Measurements from ENCODE around the gene COL24A1.
"Not testable (repeated sequence)": the region's sequence is repeated elsewhere in the genome, so short reads cannot be mapped to it uniquely, and the experiment has no call there.

Gene COL24A1

DNA sequence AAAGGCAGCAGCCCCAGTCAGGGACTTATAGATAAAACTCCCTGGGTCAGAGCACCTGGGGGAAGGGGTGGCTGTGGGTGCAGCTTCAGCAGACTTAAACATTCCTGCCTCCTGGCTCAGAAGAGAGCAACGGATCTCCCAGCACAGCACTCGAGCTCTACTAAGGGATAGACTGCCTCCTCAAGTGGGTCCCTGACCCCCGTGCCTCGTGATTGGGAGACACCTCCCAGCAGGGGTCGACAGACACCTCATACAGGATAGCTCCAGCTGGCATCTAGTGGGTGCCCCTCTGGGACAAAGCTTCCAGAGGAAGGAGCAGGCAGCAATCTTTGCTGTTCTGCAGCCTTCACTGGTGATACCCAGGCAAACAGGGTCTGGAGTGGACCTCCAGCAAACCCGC, 84.1 kb downstream of the COL24A1 start:
- not testable (repeated sequence) for H2AK5ac ChIP-seq (ENCODE audit: low read depth, low read length); H2BK5ac ChIP-seq (ENCODE audit: low read length); H2BK120ac ChIP-seq (ENCODE audit: low read depth, low read length); H4K91ac ChIP-seq (ENCODE audit: low read depth, low read length, poor library complexity); H3K27ac ChIP-seq (replicated peaks; ENCODE audit: low read length); H3K27me3 ChIP-seq (ENCODE audit: control insufficient read depth in 3 of 3, insufficient read depth in 3 of 3, low read depth in 1 of 3, low read length in 3 of 3); H3K79me1 ChIP-seq (ENCODE audit: low read depth, low read length); H3K4ac ChIP-seq (ENCODE audit: low read length); H3K23ac ChIP-seq (ENCODE audit: low read depth, low read length, poor library complexity); H3K36me3 ChIP-seq (replicated peaks in 1 of 2; ENCODE audit: control insufficient read depth in 2 of 2, insufficient read depth in 2 of 2, low read length in 2 of 2); DNase-seq (ENCODE audit: low spot score); H2AFZ ChIP-seq (ENCODE audit: low read length); H3K18ac ChIP-seq (ENCODE audit: low read length); H4K8ac ChIP-seq (ENCODE audit: low read depth, low read length); H3K9ac ChIP-seq (ENCODE audit: low read depth, low read length, poor library complexity); H3K4me1 ChIP-seq (ENCODE audit: control insufficient read depth in 2 of 2, insufficient read depth in 1 of 2, low read depth in 1 of 2, low read length in 2 of 2); H2BK15ac ChIP-seq (ENCODE audit: low read length); H3K4me2 ChIP-seq (ENCODE audit: insufficient read depth, low read length, poor library complexity, severe bottlenecking); H3K4me3 ChIP-seq (ENCODE audit: low read length in 2 of 2); H3K14ac ChIP-seq (ENCODE audit: low read length); H3K9me3 ChIP-seq (replicated peaks in 1 of 2; ENCODE audit: control insufficient read depth in 2 of 2, insufficient read depth in 1 of 2, low read depth in 1 of 2, low read length in 2 of 2); H2BK12ac ChIP-seq (ENCODE audit: low read length)
- no CpG with 5 or more reads among the region's 6 CpGs for WGBS, 2 donors (ENCODE audit: extremely low coverage in 2 of 2, insufficient read length in 2 of 2, insufficient replicate concordance in 1 of 2)

DNA sequence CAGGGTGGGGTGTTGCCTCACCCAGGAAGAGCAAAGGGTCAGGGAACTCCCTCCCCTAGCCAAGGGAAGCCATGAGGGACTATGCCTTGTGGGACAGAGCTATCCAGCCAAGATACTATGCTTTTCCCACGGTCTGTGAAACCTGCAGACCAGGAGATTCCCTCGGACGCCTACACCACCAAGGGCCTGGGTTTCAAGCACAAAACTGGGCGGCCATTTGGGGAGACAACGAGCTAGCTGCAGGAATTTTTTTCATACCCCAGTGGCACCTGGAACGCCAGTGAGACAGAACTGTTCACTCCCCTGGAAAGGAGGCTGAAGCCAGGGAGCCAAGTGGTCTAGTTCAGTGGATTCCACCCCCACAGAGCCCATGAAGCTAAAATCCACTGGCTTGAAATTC, 84.7 kb downstream of the COL24A1 start:
- H3K18ac ChIP-seq (ENCODE audit: low read length); H2BK5ac ChIP-seq (ENCODE audit: low read length); H3K9me3 ChIP-seq (replicated peaks in 1 of 2; ENCODE audit: control insufficient read depth in 2 of 2, insufficient read depth in 1 of 2, low read depth in 1 of 2, low read length in 2 of 2); H2AK5ac ChIP-seq (ENCODE audit: low read depth, low read length); H3K27me3 ChIP-seq (ENCODE audit: control insufficient read depth in 3 of 3, insufficient read depth in 3 of 3, low read depth in 1 of 3, low read length in 3 of 3); H3K4me3 ChIP-seq (ENCODE audit: low read length in 2 of 2); H2BK15ac ChIP-seq (ENCODE audit: low read length); H3K79me1 ChIP-seq (ENCODE audit: low read depth, low read length); H3K36me3 ChIP-seq (replicated peaks in 1 of 2; ENCODE audit: control insufficient read depth in 2 of 2, insufficient read depth in 2 of 2, low read length in 2 of 2); H3K27ac ChIP-seq (replicated peaks; ENCODE audit: low read length); DNase-seq (ENCODE audit: low spot score); H4K8ac ChIP-seq (ENCODE audit: low read depth, low read length); H3K23ac ChIP-seq (ENCODE audit: low read depth, low read length, poor library complexity); H2AFZ ChIP-seq (ENCODE audit: low read length); H3K4ac ChIP-seq (ENCODE audit: low read length); H3K4me2 ChIP-seq (ENCODE audit: insufficient read depth, low read length, poor library complexity, severe bottlenecking); H3K9ac ChIP-seq (ENCODE audit: low read depth, low read length, poor library complexity); H3K14ac ChIP-seq (ENCODE audit: low read length); H3K4me1 ChIP-seq (ENCODE audit: control insufficient read depth in 2 of 2, insufficient read depth in 1 of 2, low read depth in 1 of 2, low read length in 2 of 2); H4K91ac ChIP-seq (ENCODE audit: low read depth, low read length, poor library complexity); H2BK120ac ChIP-seq (ENCODE audit: low read depth, low read length): not testable (repeated sequence)
- WGBS, 2 donors (ENCODE audit: extremely low coverage in 2 of 2, insufficient read length in 2 of 2, insufficient replicate concordance in 1 of 2): no CpG with 5 or more reads among the region's 6 CpGs
- H2BK12ac ChIP-seq (ENCODE audit: low read length): peak overlapping the region; percentile 41

DNA sequence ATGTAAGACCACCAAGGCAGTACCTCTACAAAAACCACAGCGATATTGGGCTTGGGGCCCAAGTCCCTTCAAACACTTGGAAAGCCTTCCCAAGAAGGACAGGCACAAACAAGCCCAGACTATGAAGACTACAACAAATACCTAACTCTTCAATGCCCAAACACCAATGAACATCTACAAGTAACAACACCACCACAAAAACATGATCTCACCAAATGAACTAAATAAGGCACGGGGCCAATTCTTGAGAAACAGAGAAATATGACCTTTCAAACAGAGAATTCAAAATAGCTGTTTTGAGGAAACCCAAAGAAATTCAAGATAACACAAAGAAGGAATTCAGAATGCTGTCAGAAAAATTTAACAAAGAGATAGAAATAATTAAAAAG, 86.8 kb downstream of the COL24A1 start:
- Histone ChIP-seq H2BK15ac (ENCODE audit: low read length) (no peak overlapping the region), H2AK5ac (ENCODE audit: low read depth, low read length) (no peak overlapping the region), H3K4me2 (ENCODE audit: insufficient read depth, low read length, poor library complexity, severe bottlenecking) (no peak overlapping the region), H4K91ac (ENCODE audit: low read depth, low read length, poor library complexity) (no peak overlapping the region), H3K4ac (ENCODE audit: low read length) (no peak overlapping the region), H3K79me1 (ENCODE audit: low read depth, low read length) (no peaks in the 10 kb centered on the region), H2BK120ac (ENCODE audit: low read depth, low read length) (no peak overlapping the region), H3K36me3 (replicated peaks in 1 of 2; ENCODE audit: control insufficient read depth in 2 of 2, insufficient read depth in 2 of 2, low read length in 2 of 2) (no peaks in the 10 kb centered on the region), H3K9ac (ENCODE audit: low read depth, low read length, poor library complexity) (no peak overlapping the region), H2AFZ (ENCODE audit: low read length) (no peak overlapping the region), H2BK12ac (ENCODE audit: low read length) (no peak overlapping the region), H3K4me1 (ENCODE audit: control insufficient read depth in 2 of 2, insufficient read depth in 1 of 2, low read depth in 1 of 2, low read length in 2 of 2) (no peaks in the 10 kb centered on the region), H3K14ac (ENCODE audit: low read length) (no peak overlapping the region), H3K18ac (ENCODE audit: low read length) (no peak overlapping the region), H3K27me3 (ENCODE audit: control insufficient read depth in 3 of 3, insufficient read depth in 3 of 3, low read depth in 1 of 3, low read length in 3 of 3) (no peaks in the 10 kb centered on the region), H3K4me3 (ENCODE audit: low read length in 2 of 2) (no peak overlapping the region), H2BK5ac (ENCODE audit: low read length) (no peak overlapping the region), H3K9me3 (replicated peaks in 1 of 2; ENCODE audit: control insufficient read depth in 2 of 2, insufficient read depth in 1 of 2, low read depth in 1 of 2, low read length in 2 of 2) (no peaks in the 10 kb centered on the region), H3K27ac (replicated peaks; ENCODE audit: low read length) (no peak overlapping the region), H3K23ac (ENCODE audit: low read depth, low read length, poor library complexity) (no peak overlapping the region), H4K8ac (ENCODE audit: low read depth, low read length) (no peak overlapping the region)
- no CpG with 5 or more reads among the region's 2 CpGs for WGBS, 2 donors (ENCODE audit: extremely low coverage in 2 of 2, insufficient read length in 2 of 2, insufficient replicate concordance in 1 of 2)
- no peak for DNase-seq (ENCODE audit: low spot score)

DNA sequence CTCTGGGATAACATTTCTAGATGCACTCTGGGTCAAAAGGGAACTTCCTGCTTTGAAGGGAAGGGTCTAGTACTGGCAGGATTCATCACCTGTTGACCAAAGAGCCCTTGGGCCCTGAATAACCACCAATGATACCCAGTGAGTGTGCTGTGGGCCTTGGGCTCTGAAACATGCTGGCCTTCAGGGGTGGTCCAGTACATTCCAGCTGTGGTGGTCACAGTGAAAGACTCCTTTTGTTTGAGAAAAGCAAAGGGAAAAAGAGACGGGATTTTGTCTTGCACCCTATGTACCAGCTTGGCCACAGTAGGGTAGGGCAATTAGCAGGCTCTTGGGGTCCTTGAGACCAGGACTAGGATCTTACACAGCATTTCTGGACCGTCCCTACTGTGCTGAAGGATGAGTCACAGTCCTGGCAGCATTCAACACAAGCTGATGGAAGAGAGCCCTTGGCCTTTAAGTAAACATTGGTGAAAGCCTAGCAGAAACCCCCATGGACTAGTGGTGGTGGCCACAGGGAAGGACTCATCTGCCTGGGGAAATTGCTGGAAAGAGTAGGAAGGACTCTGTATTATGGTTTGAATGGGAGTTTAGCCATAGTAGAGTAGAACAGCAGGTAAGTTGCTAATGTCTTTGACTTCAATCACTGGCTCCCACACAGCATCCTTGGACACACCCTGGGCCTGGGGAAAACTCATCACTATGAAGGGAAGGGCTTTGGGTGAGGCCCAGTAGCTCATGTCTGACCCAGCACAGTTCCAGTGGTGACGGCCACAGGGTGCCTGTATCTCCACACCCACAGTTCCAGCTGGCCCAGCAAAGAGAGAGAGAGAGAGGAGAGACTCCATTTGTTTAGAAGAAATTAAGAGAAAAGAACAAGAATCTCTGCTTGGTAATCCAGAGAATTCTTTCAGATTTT, 87.5 kb downstream of the COL24A1 start:
- WGBS, 2 donors (ENCODE audit: extremely low coverage in 2 of 2, insufficient read length in 2 of 2, insufficient replicate concordance in 1 of 2): no CpG with 5 or more reads among the region's 3 CpGs
- no peak overlapping the region for H3K9ac ChIP-seq (ENCODE audit: low read depth, low read length, poor library complexity)
- no peak overlapping the region for H2AFZ ChIP-seq (ENCODE audit: low read length)
- H2BK5ac ChIP-seq (ENCODE audit: low read length): no peak overlapping the region
- no peak overlapping the region for H2BK15ac ChIP-seq (ENCODE audit: low read length)
- no peak overlapping the region for H3K4ac ChIP-seq (ENCODE audit: low read length)
- H3K4me1 ChIP-seq (ENCODE audit: control insufficient read depth in 2 of 2, insufficient read depth in 1 of 2, low read depth in 1 of 2, low read length in 2 of 2): no peaks in the 10 kb centered on the region
- H2BK12ac ChIP-seq (ENCODE audit: low read length): no peak overlapping the region
- no peak overlapping the region for H3K27ac ChIP-seq (replicated peaks; ENCODE audit: low read length)
- H3K36me3 ChIP-seq (replicated peaks in 1 of 2; ENCODE audit: control insufficient read depth in 2 of 2, insufficient read depth in 2 of 2, low read length in 2 of 2): no peaks in the 10 kb centered on the region
- H3K27me3 ChIP-seq (ENCODE audit: control insufficient read depth in 3 of 3, insufficient read depth in 3 of 3, low read depth in 1 of 3, low read length in 3 of 3): no peaks in the 10 kb centered on the region
- peak overlapping the region; percentile 31 for H3K18ac ChIP-seq (ENCODE audit: low read length)
- no peak for DNase-seq (ENCODE audit: low spot score)
- no peak overlapping the region for H3K23ac ChIP-seq (ENCODE audit: low read depth, low read length, poor library complexity)
- H4K91ac ChIP-seq (ENCODE audit: low read depth, low read length, poor library complexity): no peak overlapping the region
- H3K4me2 ChIP-seq (ENCODE audit: insufficient read depth, low read length, poor library complexity, severe bottlenecking): no peak overlapping the region
- no peak overlapping the region for H2BK120ac ChIP-seq (ENCODE audit: low read depth, low read length)
- no peak overlapping the region for H3K4me3 ChIP-seq (ENCODE audit: low read length in 2 of 2)
- no peak overlapping the region for H4K8ac ChIP-seq (ENCODE audit: low read depth, low read length)
- H3K79me1 ChIP-seq (ENCODE audit: low read depth, low read length): no peaks in the 10 kb centered on the region
- H3K9me3 ChIP-seq (replicated peaks in 1 of 2; ENCODE audit: control insufficient read depth in 2 of 2, insufficient read depth in 1 of 2, low read depth in 1 of 2, low read length in 2 of 2): no peaks in the 10 kb centered on the region
- H2AK5ac ChIP-seq (ENCODE audit: low read depth, low read length): no peak overlapping the region
- no peak overlapping the region for H3K14ac ChIP-seq (ENCODE audit: low read length)
